HepG2 (cell line): ENCODE measurements around the gene BOD1L1. TPM values are rescaled to one million over a fixed set of nuclear protein-coding genes. Genes with fewer than 3 reads are reported as not detected.

ENCODE experiments used
- E2F5 ChIP-seq: sonication (generic); formaldehyde crosslinking; conservative IDR thresholded peaks from 2 replicates; pipeline ENCODE4 v1.4.0; 2020; ENCODE audit warnings: missing genetic modification reagents
- GFI1 ChIP-seq: sonication (generic); formaldehyde crosslinking; IDR thresholded peaks from 2 replicates; pipeline ENCODE4 v1.5.0; 2020; ENCODE audit warnings: missing genetic modification reagents, mild to moderate bottlenecking, borderline replicate concordance
- IKZF4 ChIP-seq: sonication (generic); formaldehyde crosslinking; IDR thresholded peaks from 2 replicates; pipeline ENCODE4 v1.5.1; 2020; ENCODE audit warnings: borderline replicate concordance, mild to moderate bottlenecking, low read depth, missing genetic modification reagents; ENCODE audit errors: not compliant biosample characterization
- KLF6 ChIP-seq: IDR thresholded peaks from 2 replicates; pipeline ENCODE4 v1.8.0; 2016; ENCODE audit warnings: missing biosample characterization, missing genetic modification reagents
- LBX2 ChIP-seq: sonication (generic); formaldehyde crosslinking; IDR thresholded peaks from 2 replicates; pipeline ENCODE4 v1.5.0; 2020; ENCODE audit warnings: missing genetic modification reagents, mild to moderate bottlenecking, borderline replicate concordance
- NFKB2 ChIP-seq: sonication (generic); formaldehyde crosslinking; IDR thresholded peaks from 2 replicates; pipeline ENCODE4 v1.4.0; 2020; ENCODE audit warnings: missing genetic modification reagents, borderline replicate concordance
- RAD51 ChIP-seq: fragments of 450-650 bp; IDR thresholded peaks from 2 replicates; pipeline ENCODE4 v1.6.1; 2016; ENCODE audit warnings: borderline replicate concordance
- RBM22 ChIP-seq: fragments of 200-400 bp; formaldehyde crosslinking; optimal IDR thresholded peaks from 2 replicates; pipeline ENCODE3; 2017; ENCODE audit warnings: mild to moderate bottlenecking, low read length, moderate library complexity
- RFXAP ChIP-seq: sonication (generic); formaldehyde crosslinking; IDR thresholded peaks from 2 replicates; pipeline ENCODE4 v1.4.0; 2020; ENCODE audit warnings: missing genetic modification reagents, borderline replicate concordance
- SATB2 ChIP-seq: sonication (generic); formaldehyde crosslinking; IDR thresholded peaks from 2 replicates; pipeline ENCODE4 v1.5.0; 2020; ENCODE audit warnings: missing genetic modification reagents
- SETDB1 ChIP-seq: sonication (generic); formaldehyde crosslinking; IDR thresholded peaks from 2 replicates; pipeline ENCODE4 v1.5.1; 2020; ENCODE audit warnings: missing genetic modification reagents, mild to moderate bottlenecking, borderline replicate concordance
- SMAD1 ChIP-seq: sonication (generic); formaldehyde crosslinking; IDR thresholded peaks from 2 replicates; pipeline ENCODE4 v1.4.0; 2020; ENCODE audit warnings: missing genetic modification reagents, low read depth, mild to moderate bottlenecking, borderline replicate concordance
- ZNF121 ChIP-seq: sonication (generic); formaldehyde crosslinking; IDR thresholded peaks from 2 replicates; pipeline ENCODE4 v1.5.0; 2020; ENCODE audit warnings: mild to moderate bottlenecking, missing genetic modification reagents
- ZNF251 ChIP-seq: sonication (generic); formaldehyde crosslinking; IDR thresholded peaks from 2 replicates; pipeline ENCODE4 v1.9.0; 2021; ENCODE audit warnings: mild to moderate bottlenecking, missing genetic modification reagents
- ZNF253 ChIP-seq: sonication (generic); formaldehyde crosslinking; IDR thresholded peaks from 2 replicates; pipeline ENCODE4 v1.8.0; 2022; ENCODE audit warnings: mild to moderate bottlenecking, missing genetic modification reagents, borderline replicate concordance
- ZNF562 ChIP-seq: sonication (generic); formaldehyde crosslinking; IDR thresholded peaks from 2 replicates; pipeline ENCODE4 v1.8.0; 2022; ENCODE audit warnings: missing genetic modification reagents, borderline replicate concordance
- ZNF775 ChIP-seq: sonication (generic); formaldehyde crosslinking; IDR thresholded peaks from 2 replicates; pipeline ENCODE4 v1.4.0; 2020; ENCODE audit warnings: missing genetic modification reagents, mild to moderate bottlenecking, moderate library complexity, borderline replicate concordance
- polyA plus RNA-seq, 8 experiments: library from polyadenylated mRNA; depleted of rRNA in 3 of 8; stranded (reverse) in 7 of 8; unstranded in 1 of 8; fragments of >200 nt; fragmentation: Illumina TruSeq in 4 of 8; extraction: Trizol in 4 of 8; gene quantifications; 2 replicates each; pipeline versions ENCODE4 v1.2.1 to v1.2.3, GENCODE V29; 2011 to 2016; ENCODE audit warnings: low read depth in 4 of 8, missing spikeins in 1 of 8, mixed read lengths in 1 of 8; ENCODE audit not compliant: insufficient read depth in 1 of 8
- total RNA-seq, 5 experiments: library from RNA; depleted of rRNA; stranded (reverse); fragments of >200 nt; fragmentation: Illumina TruSeq; extraction: Trizol; gene quantifications; 2 replicates each; pipeline ENCODE4 v1.2.3, GENCODE V29; 2016; ENCODE audit warnings: low read depth in 1 of 5
- TF ChIP-seq, protein P1 (sequence below): sonication (generic); formaldehyde crosslinking; IDR thresholded peaks from 2 replicates; pipeline ENCODE4 v1.8.0; 2022; ENCODE audit warnings: missing genetic modification reagents, mild to moderate bottlenecking, moderate library complexity, borderline replicate concordance
- TF ChIP-seq, protein P2 (sequence below): sonication (generic); formaldehyde crosslinking; IDR thresholded peaks from 2 replicates; pipeline ENCODE4 v1.4.0; 2020; ENCODE audit warnings: mild to moderate bottlenecking, missing genetic modification reagents
- TF ChIP-seq, protein P3 (sequence below): sonication (generic); formaldehyde crosslinking; IDR thresholded peaks from 2 replicates; pipeline ENCODE4 v1.4.0; 2020; ENCODE audit warnings: missing genetic modification reagents, borderline replicate concordance

BOD1L1 gene
- total and polyA plus RNA-seq, 2 of the 13 experiments (the other 11 are each of a cell fraction or from before 2014, with no cell fraction given): 11.7 to 17.9 TPM

GRCh38 chr4:13654162-13654797 is 26.8 kb upstream of the BOD1L1 start (continued):
- TF ChIP-seq, protein P1, sequence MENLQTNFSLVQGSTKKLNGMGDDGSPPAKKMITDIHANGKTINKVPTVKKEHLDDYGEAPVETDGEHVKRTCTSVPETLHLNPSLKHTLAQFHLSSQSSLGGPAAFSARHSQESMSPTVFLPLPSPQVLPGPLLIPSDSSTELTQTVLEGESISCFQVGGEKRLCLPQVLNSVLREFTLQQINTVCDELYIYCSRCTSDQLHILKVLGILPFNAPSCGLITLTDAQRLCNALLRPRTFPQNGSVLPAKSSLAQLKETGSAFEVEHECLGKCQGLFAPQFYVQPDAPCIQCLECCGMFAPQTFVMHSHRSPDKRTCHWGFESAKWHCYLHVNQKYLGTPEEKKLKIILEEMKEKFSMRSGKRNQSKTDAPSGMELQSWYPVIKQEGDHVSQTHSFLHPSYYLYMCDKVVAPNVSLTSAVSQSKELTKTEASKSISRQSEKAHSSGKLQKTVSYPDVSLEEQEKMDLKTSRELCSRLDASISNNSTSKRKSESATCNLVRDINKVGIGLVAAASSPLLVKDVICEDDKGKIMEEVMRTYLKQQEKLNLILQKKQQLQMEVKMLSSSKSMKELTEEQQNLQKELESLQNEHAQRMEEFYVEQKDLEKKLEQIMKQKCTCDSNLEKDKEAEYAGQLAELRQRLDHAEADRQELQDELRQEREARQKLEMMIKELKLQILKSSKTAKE: no peak
- TF ChIP-seq RFXAP (CRISPR knock-in tag) (no peak), LBX2 (CRISPR knock-in tag) (no peak), ZNF775 (CRISPR knock-in tag) (no peak), NFKB2 (peak; percentile 20; the same call in 1 of the 2 replicates), ZNF251 (CRISPR knock-in tag) (0 out of 2 replicates have a peak, but pooled peaks have one; percentile 64), RBM22 (no peak), E2F5 (CRISPR knock-in tag) (no peak), KLF6 (no peak), SMAD1 (CRISPR knock-in tag) (peak; percentile 44; the same call in 1 of the 2 replicates), ZNF121 (CRISPR knock-in tag) (no peak), IKZF4 (CRISPR knock-in tag) (no peak), SATB2 (CRISPR knock-in tag) (no peak), GFI1 (CRISPR knock-in tag) (no peak), ZNF562 (CRISPR knock-in tag) (no peak), ZNF253 (no peak), RAD51 (no peak), SETDB1 (CRISPR knock-in tag) (no peak)
- TF ChIP-seq, protein P2, sequence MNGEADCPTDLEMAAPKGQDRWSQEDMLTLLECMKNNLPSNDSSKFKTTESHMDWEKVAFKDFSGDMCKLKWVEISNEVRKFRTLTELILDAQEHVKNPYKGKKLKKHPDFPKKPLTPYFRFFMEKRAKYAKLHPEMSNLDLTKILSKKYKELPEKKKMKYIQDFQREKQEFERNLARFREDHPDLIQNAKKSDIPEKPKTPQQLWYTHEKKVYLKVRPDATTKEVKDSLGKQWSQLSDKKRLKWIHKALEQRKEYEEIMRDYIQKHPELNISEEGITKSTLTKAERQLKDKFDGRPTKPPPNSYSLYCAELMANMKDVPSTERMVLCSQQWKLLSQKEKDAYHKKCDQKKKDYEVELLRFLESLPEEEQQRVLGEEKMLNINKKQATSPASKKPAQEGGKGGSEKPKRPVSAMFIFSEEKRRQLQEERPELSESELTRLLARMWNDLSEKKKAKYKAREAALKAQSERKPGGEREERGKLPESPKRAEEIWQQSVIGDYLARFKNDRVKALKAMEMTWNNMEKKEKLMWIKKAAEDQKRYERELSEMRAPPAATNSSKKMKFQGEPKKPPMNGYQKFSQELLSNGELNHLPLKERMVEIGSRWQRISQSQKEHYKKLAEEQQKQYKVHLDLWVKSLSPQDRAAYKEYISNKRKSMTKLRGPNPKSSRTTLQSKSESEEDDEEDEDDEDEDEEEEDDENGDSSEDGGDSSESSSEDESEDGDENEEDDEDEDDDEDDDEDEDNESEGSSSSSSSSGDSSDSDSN (CRISPR knock-in tag): peak; percentile 36; the same call in 1 of the 2 replicates
- TF ChIP-seq, protein P3, sequence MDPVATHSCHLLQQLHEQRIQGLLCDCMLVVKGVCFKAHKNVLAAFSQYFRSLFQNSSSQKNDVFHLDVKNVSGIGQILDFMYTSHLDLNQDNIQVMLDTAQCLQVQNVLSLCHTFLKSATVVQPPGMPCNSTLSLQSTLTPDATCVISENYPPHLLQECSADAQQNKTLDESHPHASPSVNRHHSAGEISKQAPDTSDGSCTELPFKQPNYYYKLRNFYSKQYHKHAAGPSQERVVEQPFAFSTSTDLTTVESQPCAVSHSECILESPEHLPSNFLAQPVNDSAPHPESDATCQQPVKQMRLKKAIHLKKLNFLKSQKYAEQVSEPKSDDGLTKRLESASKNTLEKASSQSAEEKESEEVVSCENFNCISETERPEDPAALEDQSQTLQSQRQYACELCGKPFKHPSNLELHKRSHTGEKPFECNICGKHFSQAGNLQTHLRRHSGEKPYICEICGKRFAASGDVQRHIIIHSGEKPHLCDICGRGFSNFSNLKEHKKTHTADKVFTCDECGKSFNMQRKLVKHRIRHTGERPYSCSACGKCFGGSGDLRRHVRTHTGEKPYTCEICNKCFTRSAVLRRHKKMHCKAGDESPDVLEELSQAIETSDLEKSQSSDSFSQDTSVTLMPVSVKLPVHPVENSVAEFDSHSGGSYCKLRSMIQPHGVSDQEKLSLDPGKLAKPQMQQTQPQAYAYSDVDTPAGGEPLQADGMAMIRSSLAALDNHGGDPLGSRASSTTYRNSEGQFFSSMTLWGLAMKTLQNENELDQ (CRISPR knock-in tag): no peak
